Ishikawa (cell line): ENCODE data around the gene RER1.

Experiments used
- TAF1 ChIP-seq: IDR thresholded peaks from 2 replicates; pipeline ENCODE4 v1.6.1; 2012; ENCODE audit warnings: low read depth, mild to moderate bottlenecking
- ZBTB7A ChIP-seq: IDR thresholded peaks from 2 replicates; pipeline ENCODE4 v1.6.1; 2012; ENCODE audit warnings: low read depth

GRCh38 chr1:2425892-2426291 lies 34.3 kb downstream of the RER1 start:
- no peak for TF ChIP-seq TAF1
- TF ChIP-seq ZBTB7A = no peak
